HuH-7.5 (cell line): Measurements from ENCODE around the gene PSD.

Source experiments
- DNase-seq: peaks from one replicate; pipeline ENCODE4 v3.0.0; 2011; ENCODE audit warnings: low spot score

The PSD gene

GRCh38 chr10:102384053-102384452, 34.5 kb downstream of the PSD start:
- no peak for DNase-seq

GRCh38 chr10:102382871-102383270, 35.7 kb downstream of the PSD start:
- DNase-seq: no peak

- no peak for DNase-seq
Observed at GRCh38 chr10:102381983-102382382, 36.6 kb downstream of the PSD start.

- no peak for DNase-seq
Observed at GRCh38 chr10:102379383-102379782, 39.2 kb downstream of the PSD start.

GRCh38 chr10:102376901-102377300, 41.7 kb downstream of the PSD start:
- no peak for DNase-seq

- no peak for DNase-seq
Observed at GRCh38 chr10:102375867-102376266, 42.7 kb downstream of the PSD start.

- no peak for DNase-seq
Observed at GRCh38 chr10:102375250-102375649, 43.3 kb downstream of the PSD start.

GRCh38 chr10:102371295-102371694, 47.3 kb downstream of the PSD start:
- no peak for DNase-seq

- no peak for DNase-seq
Observed at GRCh38 chr10:102368077-102368476, 50.5 kb downstream of the PSD start.

GRCh38 chr10:102367441-102367840, 51.1 kb downstream of the PSD start:
- DNase-seq: no peak

- no peak for DNase-seq
Observed at GRCh38 chr10:102358712-102359382, 59.7 kb downstream of the PSD start.

- no peak for DNase-seq
Observed at GRCh38 chr10:102354451-102354850, 64.1 kb downstream of the PSD start.
